ENCODE results near the gene NR4A2.

NR4A2 gene

GRCh38 chr2:156340377-156340776 lies 7.9 kb upstream of the NR4A2 start:
- no peak for DNase-seq

GRCh38 chr2:156339865-156340264 lies 7.3 kb upstream of the NR4A2 start:
- DNase-seq: peak in 1 of 14 donors; percentile 17

GRCh38 chr2:156339110-156339847 lies 6.8 kb upstream of the NR4A2 start:
- peak in 2 of 14 donors; percentile 13 to 58 for DNase-seq

GRCh38 chr2:156338578-156338977 lies 6.1 kb upstream of the NR4A2 start:
- peak in 1 of 14 donors; percentile 54 for DNase-seq

GRCh38 chr2:156334496-156335478 lies 2.3 kb upstream of the NR4A2 start:
- DNase-seq: peak; percentile 42 to 91 (median 82)

- DNase-seq: peak in 10 of 14 donors; percentile 51 to 88 (median 70)
Observed at GRCh38 chr2:156333951-156334495, 1.5 kb upstream of the NR4A2 start.

- peak in 1 of 14 donors; percentile 77 for DNase-seq
Observed at GRCh38 chr2:156333274-156333950, 891 bp upstream of the NR4A2 start.

- DNase-seq: peak in 5 of 14 donors; percentile 63 to 83 (median 65)
Observed at GRCh38 chr2:156332284-156332533, 312 bp downstream of the NR4A2 start.

GRCh38 chr2:156331572-156332283 lies 793 bp downstream of the NR4A2 start:
- DNase-seq: peak in 5 of 14 donors; percentile 39 to 69 (median 63)

- DNase-seq: no peak
Observed at GRCh38 chr2:156329927-156330726, 2.4 kb downstream of the NR4A2 start.

GRCh38 chr2:156329031-156329926 lies 3.2 kb downstream of the NR4A2 start:
- no peak for DNase-seq

GRCh38 chr2:156327835-156328695 lies 4.5 kb downstream of the NR4A2 start:
- DNase-seq: no peak

- no peak for DNase-seq
Observed at GRCh38 chr2:156326526-156327095, 5.9 kb downstream of the NR4A2 start.

- no peak for DNase-seq
Observed at GRCh38 chr2:156325688-156326525, 6.6 kb downstream of the NR4A2 start.

GRCh38 chr2:156323754-156324153 lies 8.8 kb downstream of the NR4A2 start:
- no peak for DNase-seq

GRCh38 chr2:156322686-156323231 lies 9.8 kb downstream of the NR4A2 start:
- DNase-seq: no peak

GRCh38 chr2:156322051-156322685 lies 10.4 kb downstream of the NR4A2 start:
- DNase-seq: no peak
